HG02885 (cell line): ENCODE measurements around the gene PLCB4.

Source experiments
- ATAC-seq: cut with Tn5 transposase; IDR thresholded peaks from one replicate; pipeline ENCODE4 v1.9.1; 2021; ENCODE audit warnings: mild to moderate bottlenecking; ENCODE audit not compliant: unreplicated experiment, poor library complexity

The PLCB4 gene

DNA sequence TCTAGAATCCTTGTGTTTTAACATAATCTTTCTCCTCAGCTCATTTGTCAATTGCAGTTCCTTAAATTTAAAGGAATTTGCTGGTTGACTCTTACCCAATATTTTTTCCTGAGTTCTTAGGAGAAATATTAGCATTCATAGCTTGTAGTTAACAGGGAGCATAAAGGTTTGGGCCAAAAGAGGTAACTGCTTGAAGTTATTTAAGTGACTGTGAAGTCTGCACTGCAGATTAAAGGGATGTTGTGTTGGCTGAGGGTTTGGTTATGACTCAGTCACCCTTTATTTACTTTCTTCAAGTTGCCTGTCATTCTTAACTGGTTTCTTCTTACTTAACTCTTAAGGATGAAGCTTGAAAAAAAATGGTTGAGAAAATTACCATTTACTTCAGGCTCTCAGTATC lies 225.2 kb downstream of the PLCB4 start:
- ATAC-seq, result no peak

GRCh38 chr20:9298906-9299305 lies 230.0 kb downstream of the PLCB4 start:
- no peak for ATAC-seq

GRCh38 chr20:9300080-9300479 lies 231.2 kb downstream of the PLCB4 start:
- no peak for ATAC-seq

GRCh38 chr20:9300534-9300933 lies 231.6 kb downstream of the PLCB4 start:
- ATAC-seq, result no peak

DNA sequence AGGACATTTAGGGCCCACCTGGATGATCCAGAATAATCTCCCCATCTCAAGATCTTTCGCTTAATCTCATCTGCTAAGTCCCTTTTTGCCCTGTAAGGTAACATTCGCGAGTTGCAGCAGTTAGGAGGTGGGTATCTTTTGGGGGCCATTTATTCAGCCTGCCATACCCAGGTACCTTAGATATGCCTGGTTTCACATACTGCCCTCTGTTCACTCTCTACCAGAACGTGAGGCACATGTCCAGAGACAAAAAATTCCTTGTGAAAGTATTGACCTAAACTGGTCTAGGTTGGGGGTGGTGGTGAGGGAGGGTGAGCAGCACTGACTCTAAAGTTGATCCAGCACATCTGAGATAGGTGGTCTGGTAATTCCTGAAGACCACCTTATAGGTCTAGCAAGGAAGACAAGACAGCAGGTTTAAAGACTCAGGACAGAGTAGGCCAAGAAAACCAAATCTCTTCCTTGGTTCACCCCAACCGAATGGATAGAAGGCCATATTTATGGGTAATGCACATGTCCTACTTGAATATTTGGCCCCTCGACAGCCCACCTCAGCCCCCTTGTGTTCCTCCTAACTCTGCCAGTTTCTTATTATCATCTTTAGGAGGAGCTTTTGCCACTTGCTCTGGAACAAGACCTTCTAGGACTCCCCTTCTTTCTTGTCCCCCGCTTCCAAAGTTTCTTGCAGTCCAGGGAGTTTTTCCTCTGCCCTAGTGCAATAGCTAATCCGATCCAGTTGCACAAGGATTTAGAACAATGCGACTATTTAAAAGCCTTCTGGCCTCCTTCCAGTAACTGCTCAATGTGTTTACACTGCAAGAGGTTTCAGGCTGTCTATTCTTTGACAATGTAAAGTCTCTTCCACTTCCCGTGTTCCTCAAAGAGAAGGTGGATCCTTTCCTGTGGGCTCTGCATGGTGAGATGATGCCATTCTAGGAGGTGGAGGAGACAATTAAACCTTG lies 232.5 kb downstream of the PLCB4 start:
- ATAC-seq, result no peak

DNA sequence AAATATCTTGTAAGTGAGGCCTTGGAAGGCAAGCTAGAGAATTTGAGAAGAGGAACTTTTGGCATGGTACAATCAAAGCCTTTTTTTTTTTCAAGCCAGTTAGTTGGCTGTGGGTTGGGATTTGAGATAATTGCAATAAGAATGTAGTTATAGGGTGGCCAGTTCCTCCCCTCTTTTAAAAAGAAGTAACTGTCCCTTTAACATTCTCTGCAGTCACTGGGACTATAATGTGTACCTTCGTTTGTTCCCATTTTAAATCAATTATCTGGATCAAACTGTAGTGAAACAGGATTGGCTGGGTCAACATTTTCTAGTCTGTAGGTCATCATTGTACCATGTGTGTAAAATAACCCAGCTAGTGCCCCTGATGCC lies 233.2 kb downstream of the PLCB4 start:
- ATAC-seq, result no peak

DNA sequence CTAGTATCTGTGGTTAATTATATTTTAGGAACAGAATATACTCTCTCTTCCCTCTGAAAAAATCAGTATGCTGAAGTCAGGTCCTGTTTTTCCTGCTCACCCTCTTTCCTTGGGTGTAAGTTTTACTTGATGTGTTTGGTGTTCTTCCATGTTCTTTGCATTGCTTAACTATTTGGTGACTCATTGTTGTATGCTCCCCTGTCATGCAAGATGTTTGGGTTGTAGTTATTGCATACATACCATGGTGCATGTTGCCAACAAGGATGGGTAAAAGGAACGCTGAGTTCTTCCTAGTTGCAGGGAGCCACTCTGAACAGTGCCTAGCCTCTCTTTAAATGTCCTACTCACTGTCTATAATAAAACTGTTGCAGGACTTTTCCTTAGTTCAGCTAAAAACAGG lies 237.6 kb downstream of the PLCB4 start:
- no peak for ATAC-seq

DNA sequence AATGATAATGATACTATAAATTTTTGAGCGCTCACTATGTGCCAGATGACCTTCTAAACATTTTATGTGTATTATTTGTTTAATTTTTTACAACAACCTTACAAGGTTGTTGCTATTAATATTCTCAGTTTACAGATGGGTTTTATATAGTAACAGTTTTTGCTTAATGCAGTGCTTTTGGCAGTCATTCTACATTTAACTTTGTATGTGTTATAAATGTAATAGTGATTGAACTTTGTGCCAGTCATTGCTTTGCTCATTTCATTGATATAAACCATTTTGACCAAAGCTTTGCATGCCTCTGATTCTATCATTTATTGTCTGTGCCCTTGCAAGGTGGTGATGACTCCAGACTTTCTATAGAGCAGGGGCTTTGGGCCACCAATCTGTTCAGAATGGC lies 239.2 kb downstream of the PLCB4 start:
- no peak for ATAC-seq

- ATAC-seq, result no peak
These were observed 242.2 kb downstream of the PLCB4 start for GRCh38 chr20:9311132-9311531.

GRCh38 chr20:9319687-9320384 lies 250.9 kb downstream of the PLCB4 start:
- no peak for ATAC-seq

DNA sequence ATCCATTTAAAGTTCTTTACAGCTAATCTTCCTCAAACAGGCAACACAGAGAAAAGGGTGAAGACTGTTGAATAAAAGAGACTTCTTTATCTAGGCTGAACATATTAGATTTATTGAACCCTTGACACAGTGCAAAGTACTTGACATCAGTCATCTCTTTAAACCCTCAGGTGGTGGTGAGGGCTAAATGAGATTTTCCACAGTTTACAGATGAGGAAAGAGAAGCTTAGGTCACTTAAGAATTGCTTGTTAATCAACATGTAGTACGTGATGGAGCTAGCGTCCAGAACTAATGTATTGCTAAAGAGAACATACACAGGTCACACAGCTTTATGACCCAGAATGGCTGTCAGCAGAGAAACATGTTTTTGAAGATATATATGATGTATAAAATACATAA lies 252.1 kb downstream of the PLCB4 start:
- no peak for ATAC-seq

DNA sequence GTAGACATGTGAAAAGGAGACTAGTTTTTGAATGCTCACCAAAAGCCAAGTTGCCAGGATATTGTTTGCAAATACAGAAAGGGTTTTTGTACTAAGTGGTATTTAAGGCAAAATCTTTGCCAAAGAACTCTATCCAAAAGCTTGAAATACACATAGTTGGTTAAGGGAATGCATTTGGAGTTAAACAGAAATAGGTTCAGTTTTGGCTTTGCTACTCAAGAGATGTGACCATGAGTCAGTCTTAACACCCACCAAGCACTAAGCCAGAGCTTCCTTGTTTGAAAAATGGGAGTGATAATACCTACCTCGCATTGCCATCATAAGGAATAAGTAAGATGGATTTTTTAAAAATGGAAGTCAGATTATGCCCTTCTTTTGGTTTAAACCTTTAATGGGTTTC lies 253.8 kb downstream of the PLCB4 start:
- no peak for ATAC-seq

- peak; percentile 43 for ATAC-seq
These were observed 254.7 kb downstream of the PLCB4 start for GRCh38 chr20:9323622-9324021.

DNA sequence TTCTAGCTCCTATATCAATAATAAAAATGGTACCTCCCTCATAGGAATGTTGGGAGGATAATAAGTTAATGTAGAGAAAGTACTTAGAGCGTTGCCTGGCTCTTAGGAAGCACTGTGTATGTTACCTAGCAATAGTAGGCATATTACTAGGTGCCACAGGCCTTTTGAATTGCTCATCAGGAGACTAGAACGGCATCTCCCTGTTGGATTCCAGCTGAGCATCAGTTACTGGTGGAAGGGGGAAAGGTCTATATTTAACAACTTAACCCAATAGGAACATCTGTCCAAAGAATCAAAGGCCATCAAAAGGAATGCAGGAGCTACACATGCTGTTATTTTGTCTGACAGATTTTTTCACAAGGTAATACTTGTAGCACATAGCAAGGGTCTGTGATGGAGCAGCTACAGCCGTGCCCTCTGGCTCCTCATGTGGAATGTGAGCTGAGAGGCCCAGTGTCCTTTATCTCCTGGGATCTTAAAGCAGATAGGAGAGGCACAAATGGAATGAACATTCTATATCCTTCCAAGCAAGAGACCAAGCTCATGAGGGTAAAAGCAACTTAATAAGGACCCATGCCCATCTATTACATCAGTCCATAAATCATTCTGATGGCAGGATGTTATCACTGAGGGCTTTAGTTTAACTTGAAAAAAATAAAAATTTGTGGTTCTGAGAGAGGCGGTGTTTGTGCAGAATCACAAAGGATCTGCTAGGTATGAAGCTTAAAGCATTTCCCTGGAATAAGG lies 260.6 kb downstream of the PLCB4 start:
- ATAC-seq, result no peak

DNA sequence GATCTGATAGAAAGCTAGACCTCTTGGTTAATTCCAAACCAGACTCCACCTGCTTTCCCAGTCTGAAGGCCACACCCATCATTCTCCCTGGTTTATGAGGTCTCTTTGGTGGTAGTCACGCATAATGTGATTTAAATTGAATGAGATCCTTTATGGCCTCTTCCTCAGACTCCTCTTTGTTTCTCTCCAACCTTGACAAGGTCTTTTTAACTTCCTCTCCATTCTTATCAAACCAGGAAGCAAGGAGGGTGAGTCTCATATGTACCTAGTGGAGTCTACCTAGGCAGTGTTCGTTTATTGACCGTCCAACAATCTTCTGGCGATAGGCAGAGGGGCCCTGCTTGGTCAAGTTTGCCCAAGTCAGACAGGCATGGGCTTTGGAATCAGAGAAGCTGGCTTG lies 261.3 kb downstream of the PLCB4 start:
- no peak for ATAC-seq

DNA sequence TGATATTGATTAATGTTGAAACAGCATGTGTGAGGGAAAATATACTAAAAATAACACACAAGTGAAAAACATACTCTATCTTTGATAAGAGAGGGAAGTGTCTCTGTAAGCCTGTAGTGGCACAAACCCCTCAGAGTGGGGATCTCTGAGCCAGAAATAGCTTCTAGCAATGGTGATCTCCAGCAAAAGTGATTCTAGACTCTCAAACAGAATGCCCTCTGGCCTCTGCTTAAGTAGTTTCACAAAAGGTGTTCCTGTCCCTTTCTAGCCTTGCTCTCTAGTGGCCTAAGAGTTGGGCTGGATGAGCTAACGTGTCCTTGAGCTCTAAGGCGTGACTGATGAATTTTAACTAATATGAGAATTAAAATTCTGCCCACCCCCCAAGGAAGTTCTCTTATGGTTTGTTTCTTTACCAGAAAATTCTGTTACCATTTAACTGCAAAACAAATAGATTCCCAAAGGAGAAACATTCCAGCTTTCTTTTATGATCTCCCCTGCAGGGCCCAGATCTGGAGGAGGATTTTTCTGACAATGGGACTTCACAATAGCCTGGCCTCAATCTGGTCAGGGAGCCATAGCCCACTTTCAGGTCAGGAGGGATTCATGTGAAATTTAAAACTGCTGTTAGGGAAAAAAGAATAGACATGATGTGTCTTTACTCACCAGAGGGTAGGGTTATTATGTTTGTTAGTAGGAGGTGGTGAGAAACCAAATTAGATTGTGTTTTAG lies 263.0 kb downstream of the PLCB4 start:
- no peak for ATAC-seq

DNA sequence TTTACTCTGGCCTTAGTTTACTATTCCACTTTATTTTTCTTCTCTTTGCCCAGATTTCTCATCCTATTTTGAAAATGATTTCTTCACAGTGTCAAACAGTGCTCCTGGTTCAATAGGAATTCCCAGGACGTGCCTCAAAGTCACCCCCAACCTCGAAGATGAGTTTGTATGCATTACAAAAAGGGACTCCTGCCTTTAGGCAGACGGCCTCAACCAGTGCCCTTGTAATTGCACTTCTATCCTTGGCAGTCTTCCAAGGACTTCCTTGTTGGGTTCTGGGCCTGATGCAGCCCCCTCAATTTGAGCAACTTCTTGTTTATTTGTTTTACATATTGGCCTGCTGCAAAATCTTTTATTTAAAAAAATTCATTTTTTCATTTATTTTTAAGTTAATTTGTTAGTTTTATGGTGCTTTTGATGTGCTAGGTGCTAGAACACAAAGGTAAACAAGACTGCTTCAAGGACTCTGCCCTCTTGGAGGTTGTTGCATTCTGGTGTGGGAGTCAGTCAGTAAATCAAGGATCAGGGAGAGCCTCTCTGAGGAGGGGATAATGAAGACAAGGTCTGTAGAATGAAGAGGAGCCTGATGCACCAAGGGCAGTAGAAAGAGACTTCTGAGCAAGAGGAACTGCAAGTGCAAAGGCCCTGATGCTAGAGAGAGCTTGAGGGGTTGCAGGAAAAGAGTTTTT lies 264.0 kb downstream of the PLCB4 start:
- ATAC-seq, result no peak

- no peak for ATAC-seq
These were observed 266.0 kb downstream of the PLCB4 start for GRCh38 chr20:9334866-9335265.

- ATAC-seq, result no peak
These were observed 269.2 kb downstream of the PLCB4 start for GRCh38 chr20:9338101-9338500.

- ATAC-seq, result no peak
These were observed 270.8 kb downstream of the PLCB4 start for GRCh38 chr20:9339708-9340107.
